C4-2B (cell line): ENCODE results near the gene CCL16.
A peak's percentile ranks its signal among the peaks of the same experiment; 100 is the strongest.

ENCODE experiments used
- H3K27ac ChIP-seq: fragments of 450-650 bp; 2 replicates; pipeline ENCODE4 v1.5.1; 2017
- ZFX ChIP-seq: fragments of 450-650 bp; IDR thresholded peaks from 2 replicates; pipeline ENCODE4 v1.6.1; 2017
- TF ChIP-seq, protein P1 (sequence below): fragments of 450-650 bp; conservative IDR thresholded peaks from 2 replicates; pipeline ENCODE4 v1.5.1; 2017; ENCODE audit warnings: mild to moderate bottlenecking

CCL16 gene

DNA sequence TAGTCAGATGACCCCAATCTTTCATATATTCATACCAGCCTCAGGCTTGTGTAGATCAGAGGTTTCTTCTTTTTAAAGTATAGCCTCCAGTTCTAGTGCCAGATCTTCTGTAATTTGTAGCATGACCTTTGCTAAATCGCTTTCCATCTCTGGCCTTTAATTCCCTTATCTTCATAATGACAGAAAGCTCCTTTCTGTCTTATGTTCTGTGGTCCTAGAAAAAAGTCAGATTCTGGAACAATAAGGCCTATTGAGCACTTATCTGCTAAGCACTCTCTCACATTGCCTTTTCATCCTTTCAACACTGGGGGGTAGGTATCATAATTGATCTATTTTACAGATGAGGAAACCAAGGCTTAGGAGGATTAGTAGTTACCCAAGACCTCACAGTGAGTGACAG, 9.2 kb downstream of the CCL16 start:
- TF ChIP-seq, protein P1, sequence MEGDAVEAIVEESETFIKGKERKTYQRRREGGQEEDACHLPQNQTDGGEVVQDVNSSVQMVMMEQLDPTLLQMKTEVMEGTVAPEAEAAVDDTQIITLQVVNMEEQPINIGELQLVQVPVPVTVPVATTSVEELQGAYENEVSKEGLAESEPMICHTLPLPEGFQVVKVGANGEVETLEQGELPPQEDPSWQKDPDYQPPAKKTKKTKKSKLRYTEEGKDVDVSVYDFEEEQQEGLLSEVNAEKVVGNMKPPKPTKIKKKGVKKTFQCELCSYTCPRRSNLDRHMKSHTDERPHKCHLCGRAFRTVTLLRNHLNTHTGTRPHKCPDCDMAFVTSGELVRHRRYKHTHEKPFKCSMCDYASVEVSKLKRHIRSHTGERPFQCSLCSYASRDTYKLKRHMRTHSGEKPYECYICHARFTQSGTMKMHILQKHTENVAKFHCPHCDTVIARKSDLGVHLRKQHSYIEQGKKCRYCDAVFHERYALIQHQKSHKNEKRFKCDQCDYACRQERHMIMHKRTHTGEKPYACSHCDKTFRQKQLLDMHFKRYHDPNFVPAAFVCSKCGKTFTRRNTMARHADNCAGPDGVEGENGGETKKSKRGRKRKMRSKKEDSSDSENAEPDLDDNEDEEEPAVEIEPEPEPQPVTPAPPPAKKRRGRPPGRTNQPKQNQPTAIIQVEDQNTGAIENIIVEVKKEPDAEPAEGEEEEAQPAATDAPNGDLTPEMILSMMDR = no peak
- no peak for TF ChIP-seq ZFX
- no peak overlapping the region for H3K27ac ChIP-seq

DNA sequence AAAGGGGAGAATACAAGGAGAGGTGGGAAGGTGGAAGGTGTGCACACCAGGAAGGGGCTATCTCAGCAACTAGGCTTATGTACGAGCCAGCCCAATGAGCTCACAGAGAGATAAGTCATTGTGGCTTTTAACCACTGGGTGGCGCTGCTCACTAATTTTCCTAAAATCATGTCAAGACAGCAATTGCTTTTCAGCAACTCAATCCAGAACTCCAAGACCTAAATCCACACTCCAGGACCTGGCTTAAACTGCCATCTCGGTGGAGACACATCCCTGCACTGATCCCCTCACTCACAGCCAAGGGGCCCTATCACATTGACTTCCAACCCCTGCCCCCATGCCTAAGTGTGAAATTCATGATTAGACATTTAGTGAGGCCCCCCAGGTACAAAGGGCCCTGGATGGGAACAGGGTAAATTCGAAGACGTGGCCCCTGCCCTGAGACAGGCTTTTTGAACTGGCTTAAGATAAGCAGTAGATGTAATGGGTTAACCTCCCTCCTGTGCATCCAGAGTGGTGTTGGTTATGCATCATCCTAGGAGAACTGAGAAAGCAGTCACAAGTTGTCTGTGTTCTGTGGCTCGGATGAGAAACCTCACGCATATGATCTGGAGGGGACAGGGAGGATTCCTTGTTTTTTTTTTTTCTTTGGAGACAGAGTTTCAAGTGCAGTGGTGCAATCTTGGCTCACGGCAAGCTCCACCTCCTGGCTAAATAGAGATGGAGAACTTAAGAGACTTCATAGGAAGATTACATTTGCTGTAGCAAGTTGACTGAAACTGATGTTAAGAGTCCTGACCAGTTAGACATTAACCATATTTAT, 11.5 kb downstream of the CCL16 start:
- TF ChIP-seq, protein P1 = peak; percentile 90
- TF ChIP-seq ZFX = no peak
- H3K27ac ChIP-seq = no peak overlapping the region

DNA sequence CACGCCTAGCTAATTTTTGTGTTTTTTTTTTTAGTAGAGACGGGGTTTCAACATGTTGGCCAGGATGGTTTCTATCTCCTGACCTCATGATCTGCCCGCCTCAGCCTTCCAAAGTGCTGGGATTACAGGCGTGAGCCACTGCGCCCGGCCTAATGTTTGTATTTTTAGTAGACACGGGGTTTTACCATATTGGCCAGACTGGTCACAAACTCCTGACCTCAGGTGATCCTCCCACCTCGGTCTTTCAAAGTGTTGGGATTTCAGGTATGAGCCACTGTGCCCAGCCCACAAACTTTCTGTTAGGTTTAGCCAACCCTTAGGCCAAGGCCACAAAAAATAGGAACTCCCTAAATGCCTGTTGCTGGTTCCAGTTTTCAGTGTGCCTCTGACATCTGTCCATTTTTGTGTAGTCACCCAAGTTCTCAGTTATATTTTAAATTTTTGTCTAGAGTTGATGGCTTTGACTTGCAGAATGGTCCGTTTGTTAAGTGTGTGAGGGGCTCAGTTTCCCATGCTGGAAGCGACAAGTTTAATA, 12.7 kb downstream of the CCL16 start:
- TF ChIP-seq, protein P1 = no peak
- no peak for TF ChIP-seq ZFX

DNA sequence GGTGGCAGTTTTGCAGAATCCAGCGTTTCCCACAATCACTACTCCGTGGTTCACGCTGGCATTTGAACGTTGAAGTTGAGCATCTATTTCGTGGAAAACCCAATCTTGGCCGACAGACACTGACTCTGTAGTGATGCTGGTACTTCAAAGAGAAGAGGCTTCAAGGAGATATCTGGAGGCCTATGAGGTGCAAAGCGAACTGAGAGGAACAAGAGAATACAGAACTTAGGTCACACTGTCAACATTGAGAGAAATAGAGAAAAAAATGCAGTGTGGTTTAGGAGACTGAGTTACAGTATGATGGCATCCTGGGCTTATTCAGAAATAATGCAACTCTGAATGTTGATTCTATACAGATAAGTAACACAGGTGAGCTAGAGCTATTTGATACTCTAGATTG, 16.0 kb downstream of the CCL16 start:
- H3K27ac ChIP-seq = no peak overlapping the region
- TF ChIP-seq ZFX = no peak

More for the DNA sequence above, 12.7 kb downstream of the CCL16 start:
- H3K27ac ChIP-seq = no peak overlapping the region

DNA sequence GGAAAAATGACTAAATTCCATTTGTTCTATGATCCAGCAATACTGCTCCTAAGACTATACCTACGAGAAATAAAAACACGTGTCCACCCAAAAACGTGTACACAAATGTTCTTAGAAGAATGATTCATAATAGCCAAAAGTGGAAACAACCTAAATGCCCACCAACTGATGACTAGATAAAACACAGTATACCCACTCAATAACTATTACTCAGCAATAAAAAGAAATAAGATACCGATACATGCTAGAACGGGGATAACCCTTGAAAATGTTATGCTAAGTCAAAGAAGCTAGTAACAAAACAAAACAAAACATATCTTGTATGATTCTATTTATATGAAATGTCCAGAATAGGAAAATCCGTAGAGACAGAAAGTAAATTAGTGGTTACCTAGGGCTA, 17.6 kb downstream of the CCL16 start:
- TF ChIP-seq, protein P1 = no peak
- no peak for TF ChIP-seq ZFX
- no peak overlapping the region for H3K27ac ChIP-seq

DNA sequence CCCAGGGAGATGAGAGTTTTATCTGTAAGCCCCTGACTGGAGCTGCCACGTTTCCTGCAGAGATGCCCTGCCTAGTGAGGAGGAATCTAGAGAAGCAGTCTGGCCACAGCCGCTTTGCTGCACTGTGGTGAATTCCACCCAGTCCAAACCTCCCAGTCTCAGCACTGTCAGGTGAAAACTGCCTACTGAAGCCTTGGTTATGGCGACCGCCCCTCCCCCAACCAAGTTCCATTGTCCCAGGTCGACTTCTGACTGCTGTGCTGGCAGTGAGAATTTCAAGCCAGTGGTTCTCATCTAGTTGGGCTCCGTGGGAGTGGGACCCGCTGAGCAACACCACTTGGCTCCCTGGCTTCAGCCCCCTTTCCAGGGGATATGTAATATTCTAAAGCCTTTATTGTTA, 27.6 kb downstream of the CCL16 start:
- no peak overlapping the region for H3K27ac ChIP-seq
- TF ChIP-seq, protein P1 = no peak
- TF ChIP-seq ZFX = no peak

DNA sequence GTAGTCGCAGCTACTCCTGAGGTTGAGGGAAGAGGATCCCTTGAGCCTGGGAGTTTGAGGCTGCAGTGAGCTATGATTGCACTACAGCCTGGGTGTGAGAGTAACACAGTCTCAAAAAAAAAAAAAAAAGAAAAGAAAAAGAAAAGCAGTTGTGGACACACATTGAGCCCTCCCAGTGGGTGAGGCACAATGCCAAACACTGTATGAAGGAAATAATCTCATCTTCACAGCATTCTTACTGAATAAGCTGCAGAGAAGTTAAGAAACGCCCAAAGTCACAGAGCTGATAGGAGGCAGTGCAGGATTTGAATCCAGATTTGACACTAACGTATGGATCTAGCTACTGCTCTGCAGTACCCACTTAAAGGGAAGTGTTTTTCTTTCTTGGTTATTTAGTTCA, 31.9 kb downstream of the CCL16 start:
- TF ChIP-seq, protein P1 = no peak
- TF ChIP-seq ZFX = no peak
- no peak overlapping the region for H3K27ac ChIP-seq
